Stimulated activated CD4-positive, alpha-beta T cell treated with anti-CD3 and anti-CD28 coated beads, Interleukin-4, amount 100 ng/mL, for 1 hour (primary cell): ENCODE data around the gene PLCG1.

Experiments
- DNase-seq: peaks from one replicate; pipeline ENCODE4 v3.0.0-alpha.2; 2020

Gene PLCG1

DNA sequence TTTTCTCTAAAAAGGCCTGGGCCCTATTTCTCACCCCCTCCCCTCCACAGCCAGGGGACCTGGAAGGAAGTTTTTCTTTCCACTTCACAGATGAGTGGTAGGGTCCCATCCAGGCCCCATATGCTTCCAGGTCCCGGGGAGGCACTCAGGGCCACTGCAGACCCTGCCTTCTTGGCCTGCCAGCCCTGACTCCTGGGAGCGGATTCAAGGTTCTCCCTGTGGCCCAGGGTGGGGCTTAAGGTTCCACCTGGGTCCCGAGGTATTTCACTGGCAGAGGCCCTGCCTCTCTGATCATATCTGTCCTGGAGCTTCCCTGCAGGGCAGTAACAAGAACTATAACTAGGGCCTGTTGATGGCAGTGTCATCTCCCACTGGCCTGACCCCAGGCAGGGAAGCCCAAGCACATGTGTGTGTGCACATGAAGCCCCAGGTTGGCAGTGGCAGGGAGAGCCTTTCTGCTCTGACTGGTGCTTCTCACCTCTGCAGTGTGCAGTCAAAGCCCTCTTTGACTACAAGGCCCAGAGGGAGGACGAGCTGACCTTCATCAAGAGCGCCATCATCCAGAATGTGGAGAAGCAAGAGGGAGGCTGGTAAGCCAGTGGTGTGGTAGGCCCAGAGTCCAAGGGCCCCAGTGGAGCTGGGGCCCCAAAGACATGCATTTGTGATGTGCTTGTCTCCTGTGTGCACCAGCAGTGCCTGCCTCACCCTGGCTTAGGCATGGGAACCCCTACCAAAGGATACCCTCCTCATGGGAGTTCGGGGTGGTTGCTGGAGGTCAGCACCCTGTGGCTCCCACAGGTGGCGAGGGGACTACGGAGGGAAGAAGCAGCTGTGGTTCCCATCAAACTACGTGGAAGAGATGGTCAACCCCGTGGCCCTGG lies 31.2 kb downstream of the PLCG1 start:
- no peak for DNase-seq

DNA sequence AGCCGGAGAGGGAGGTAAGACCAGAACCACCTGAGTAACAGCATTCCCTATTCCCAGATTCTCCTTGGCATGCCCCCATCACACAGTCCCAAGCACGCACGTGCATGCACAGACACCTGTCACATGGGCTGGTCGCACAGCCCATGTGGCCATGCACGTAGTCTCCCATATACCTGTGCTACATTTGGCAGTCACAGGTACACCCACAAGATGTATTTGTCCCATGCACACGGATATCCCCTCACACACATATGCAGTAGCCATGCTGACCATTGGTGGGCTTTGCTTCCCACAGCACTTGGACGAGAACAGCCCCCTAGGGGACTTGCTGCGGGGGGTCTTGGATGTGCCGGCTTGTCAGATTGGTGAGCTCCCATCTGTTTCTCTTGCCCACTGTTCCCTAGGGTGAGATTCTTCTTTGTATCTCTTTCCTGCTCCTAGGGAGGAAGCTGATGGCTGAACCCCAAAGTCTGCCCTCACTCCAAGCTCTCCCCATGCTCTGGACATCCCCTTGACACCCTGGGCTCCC lies 31.9 kb downstream of the PLCG1 start:
- DNase-seq, result no peak

DNA sequence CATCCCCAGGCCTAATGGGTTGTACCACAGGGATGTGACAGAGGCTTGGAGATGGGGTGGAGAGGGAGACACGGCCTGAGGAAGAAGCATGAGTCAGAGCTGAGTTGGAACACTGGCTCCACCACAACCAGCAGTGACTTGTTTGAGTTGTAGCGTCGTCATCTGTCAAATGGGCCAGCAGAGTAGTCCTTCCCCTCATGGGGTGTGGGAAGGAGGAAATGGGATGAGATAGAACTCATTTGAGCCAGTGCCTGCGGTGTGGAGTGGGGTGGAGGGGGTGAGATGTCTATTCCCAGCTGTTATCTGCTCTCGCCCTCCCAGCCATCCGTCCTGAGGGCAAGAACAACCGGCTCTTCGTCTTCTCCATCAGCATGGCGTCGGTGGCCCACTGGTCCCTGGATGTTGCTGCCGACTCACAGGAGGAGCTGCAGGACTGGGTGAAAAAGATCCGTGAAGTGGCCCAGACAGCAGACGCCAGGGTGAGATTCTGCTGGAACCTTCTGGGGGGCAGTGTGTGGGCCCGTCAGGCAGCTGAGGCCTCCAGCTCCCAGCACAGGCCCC lies 32.5 kb downstream of the PLCG1 start:
- DNase-seq, result no peak

DNA sequence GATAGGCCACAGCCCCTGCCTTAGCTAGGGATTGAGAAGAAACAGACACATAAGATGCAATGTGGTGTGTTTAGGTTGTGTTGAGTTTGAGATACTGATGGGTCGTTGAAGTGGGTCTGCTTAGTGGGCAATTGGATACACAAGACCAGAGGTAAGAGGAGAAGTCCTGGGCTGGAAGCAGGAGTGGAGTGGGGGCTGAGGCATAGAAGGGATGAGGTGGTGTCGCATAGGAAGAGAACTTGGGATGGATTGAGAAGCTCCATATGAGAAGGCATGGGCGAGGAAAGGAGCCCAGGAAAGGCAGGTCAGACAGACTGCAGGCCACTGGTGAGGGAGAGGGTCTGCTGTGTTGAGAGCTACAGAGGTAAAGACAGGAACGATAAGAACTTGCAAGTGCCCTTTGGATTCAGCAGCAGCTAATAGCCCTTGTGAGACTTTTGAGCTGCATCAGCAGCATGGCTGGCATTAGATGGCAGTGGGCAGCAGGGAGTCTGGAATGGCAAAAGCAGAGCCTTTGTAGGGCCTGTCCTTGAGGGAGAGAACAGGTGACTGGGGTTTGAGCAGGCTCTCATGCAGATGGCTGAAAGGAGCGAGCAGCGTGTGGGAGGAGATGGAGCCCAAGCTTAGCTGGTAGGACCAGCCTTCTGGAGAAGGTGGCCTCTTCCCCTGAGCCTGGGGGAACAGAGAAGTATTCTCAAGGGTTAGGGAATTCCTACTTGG lies 33.2 kb downstream of the PLCG1 start:
- DNase-seq, result no peak

DNA sequence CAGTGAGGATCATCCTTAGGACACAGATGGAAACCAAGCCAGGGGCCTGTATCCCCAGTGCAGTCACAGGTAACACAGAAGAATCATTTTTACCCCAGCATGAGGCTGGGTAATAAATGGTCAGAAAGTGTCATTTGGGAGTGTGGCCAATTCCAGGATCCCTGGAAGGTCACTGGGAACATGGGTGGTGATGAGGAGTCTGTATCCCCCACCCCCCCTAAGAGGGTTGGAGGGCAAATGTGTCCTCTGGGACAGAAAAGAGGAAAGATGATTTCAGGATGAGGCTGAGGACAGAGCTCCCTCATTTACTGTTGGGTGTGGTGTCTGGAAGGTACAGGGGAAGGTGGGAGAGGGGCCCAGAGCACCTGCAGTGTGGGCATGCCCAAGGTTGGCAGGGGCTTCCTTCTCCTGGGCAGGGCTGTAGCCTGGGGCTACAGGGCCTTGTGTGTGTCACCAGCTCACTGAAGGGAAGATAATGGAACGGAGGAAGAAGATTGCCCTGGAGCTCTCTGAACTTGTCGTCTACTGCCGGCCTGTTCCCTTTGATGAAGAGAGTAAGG lies 34.5 kb downstream of the PLCG1 start:
- DNase-seq, result no peak

DNA sequence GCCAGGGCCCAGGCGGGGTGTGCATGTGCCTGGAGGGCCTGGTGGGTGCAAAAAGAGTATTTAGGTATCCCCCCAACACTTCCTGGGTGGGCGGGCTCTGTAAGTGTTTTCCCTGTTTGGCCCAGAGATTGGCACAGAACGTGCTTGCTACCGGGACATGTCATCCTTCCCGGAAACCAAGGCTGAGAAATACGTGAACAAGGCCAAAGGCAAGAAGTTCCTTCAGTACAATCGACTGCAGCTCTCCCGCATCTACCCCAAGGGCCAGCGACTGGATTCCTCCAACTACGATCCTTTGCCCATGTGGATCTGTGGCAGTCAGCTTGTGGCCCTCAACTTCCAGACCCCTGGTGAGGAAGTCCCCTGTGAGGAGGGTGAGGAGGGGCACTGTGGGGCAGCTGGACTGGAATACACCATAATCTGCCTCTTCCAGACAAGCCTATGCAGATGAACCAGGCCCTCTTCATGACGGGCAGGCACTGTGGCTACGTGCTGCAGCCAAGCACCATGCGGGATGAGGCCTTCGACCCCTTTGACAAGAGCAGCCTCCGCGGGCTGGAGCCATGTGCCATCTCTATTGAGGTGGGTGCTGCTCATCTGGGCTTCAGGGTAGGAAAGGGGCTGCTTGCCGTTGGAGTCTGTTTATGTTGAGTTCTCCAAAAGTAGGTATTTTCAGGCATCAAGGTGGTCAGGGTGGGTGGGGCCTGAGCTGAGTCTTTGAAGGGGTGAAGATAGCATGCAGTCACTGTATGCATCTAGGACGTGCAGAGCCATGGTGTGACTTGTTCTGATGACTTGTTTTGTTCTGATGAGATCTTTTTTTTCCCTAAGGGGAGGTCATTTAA lies 35.2 kb downstream of the PLCG1 start:
- no peak for DNase-seq

DNA sequence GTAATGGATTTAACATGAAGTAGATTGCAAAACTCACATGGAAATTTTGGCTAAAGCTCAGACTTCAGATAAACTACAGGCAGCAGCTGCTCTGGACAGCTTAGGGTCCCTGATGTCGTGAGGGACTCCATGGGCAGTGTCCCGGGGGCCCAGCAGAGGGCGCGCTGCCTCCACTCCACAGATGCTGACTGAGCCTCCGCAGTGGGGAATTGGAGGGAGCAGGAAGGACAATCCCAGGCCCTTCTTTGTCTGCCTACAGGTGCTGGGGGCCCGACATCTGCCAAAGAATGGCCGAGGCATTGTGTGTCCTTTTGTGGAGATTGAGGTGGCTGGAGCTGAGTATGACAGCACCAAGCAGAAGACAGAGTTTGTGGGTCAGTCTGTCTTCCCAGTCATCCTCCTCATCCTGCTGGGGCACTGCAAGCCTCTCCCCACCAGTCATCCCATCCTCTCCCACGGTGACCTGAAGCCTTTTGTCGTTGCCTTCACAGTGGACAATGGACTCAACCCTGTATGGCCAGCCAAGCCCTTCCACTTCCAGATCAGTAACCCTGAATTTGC lies 35.9 kb downstream of the PLCG1 start:
- peak; percentile 73 for DNase-seq

DNA sequence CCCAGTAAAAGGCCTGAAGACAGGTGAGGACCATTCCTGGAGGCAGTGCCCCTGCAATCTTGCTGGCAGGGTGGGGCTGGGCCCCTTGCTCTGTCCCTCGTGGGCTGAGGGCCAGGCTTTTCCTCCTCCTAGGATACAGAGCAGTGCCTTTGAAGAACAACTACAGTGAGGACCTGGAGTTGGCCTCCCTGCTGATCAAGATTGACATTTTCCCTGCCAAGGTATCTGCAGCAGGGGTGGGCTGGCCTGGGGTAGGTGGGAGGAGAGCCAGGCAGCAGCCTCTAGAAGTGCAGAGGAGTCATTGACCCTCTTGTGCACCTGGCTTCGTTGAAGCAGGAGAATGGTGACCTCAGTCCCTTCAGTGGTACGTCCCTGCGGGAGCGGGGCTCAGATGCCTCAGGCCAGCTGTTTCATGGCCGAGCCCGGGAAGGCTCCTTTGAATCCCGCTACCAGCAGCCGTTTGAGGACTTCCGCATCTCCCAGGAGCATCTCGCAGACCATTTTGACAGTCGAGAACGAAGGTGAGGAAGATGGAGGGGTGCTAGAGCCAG lies 36.5 kb downstream of the PLCG1 start:
- no peak for DNase-seq

DNA sequence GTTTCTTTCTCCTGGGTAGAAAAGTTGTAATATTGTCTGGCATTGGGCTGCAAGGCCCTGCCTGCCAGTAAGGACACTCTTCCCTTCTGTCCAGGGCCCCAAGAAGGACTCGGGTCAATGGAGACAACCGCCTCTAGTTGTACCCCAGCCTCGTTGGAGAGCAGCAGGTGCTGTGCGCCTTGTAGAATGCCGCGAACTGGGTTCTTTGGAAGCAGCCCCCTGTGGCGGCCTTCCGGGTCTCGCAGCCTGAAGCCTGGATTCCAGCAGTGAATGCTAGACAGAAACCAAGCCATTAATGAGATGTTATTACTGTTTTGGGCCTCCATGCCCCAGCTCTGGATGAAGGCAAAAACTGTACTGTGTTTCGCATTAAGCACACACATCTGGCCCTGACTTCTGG lies 37.0 kb downstream of the PLCG1 start:
- DNase-seq, result no peak

DNA sequence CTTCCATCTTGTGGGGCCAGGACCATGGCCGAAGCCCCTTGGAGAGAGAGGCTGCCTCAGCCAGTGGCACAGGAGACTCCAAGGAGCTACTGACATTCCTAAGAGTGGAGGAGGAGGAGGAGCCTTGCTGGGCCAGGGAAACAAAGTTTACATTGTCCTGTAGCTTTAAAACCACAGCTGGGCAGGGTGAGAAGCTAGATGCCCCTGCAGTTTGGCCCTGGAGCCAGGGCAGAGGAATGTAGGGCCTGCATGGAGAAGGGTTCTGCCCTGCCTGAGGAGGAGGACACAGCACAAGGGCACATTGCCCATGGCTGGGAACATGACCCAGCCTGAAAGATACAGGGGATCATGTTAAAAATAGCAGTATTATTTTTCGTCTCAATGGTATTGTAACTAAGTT lies 37.4 kb downstream of the PLCG1 start:
- DNase-seq, result no peak

DNA sequence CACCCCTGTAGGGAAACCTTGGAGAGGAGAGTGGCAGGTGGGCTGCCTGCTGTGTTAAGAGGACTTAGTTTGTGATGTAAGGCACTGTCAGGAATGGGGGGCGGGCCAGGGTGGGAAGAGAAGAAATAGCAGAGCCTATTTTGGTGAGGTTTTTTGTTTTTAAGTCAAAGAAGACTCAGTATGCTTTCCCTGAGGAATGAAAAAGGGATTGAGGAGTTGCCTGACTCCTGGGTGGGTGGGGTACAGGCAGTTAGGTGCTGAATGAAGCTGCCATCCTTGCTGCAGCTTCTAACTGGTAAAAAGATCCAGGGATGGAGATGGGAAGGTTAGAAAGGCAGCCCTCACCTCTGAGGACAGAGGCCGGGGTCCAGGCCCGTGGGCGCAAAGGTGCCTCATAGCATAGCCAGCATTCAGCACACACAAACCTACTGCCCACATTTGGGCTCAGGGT lies 37.9 kb downstream of the PLCG1 start:
- no peak for DNase-seq

DNA sequence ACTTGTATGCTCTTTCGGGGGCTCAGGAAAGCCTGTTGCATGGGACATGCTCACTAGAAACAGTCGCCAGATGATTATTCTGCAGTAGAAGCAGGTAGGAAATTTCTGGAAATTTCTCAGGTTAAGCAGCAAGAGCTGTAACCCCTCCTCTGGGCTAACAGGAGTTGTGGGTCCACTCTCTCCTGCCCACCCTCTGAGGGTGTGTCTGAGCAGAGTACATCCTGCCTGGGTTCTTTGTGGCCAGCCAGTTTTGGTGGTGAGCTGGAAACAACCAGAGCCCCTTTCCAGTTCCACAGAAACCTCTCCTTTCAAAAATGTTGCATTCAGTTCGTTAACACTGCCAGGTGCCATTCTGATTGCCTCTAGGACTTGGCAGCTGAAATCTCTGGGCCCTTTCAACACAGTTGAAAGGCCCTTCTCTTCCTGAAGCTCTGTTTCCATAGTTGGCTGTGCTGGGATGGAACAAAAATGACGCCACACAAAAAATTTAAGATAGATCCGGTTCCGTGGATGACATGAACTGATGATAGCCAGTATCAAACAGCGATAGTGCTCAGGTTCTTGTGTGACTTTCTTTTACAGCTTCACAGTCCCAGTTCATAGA lies 38.5 kb downstream of the PLCG1 start:
- no peak for DNase-seq

DNA sequence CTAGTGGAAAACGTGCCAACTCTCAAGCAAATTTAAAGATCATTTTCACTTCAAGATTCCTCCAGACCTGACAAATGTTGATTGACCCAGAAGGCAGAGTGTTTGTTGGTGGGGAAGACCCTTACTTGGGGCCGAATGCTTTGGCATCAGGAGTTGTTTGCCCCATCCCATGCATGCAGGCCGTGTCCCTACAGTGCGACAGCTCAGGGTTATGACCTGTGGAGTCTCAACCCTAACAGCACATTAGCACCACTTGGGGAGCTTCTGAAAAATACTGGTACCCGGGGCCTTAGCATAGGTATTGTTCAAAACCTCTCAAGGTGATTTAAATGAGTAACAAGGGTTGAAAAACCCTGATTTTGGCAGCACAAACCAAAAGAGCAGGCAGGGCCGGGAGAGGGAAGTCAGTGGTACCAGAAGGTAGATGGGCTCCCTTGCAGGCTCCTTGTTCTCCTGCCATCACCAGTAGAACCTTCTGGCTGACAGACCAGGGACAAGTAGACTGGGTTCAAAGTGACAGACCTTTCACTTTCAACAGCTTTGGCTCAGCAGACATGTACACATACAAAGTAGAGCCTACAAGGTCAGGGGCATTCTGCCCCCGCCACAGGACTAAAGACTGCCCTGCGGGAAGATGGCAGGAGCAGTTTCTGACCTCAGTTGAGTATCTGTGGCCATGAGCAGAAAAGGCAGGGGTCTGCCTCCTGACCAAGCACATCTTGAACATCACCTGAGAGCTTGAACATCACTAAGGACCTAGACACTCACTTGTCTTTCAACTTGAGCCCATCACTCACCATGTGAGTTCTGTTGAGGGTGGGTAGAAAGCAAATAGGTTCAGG lies 39.6 kb downstream of the PLCG1 start:
- no peak for DNase-seq

DNA sequence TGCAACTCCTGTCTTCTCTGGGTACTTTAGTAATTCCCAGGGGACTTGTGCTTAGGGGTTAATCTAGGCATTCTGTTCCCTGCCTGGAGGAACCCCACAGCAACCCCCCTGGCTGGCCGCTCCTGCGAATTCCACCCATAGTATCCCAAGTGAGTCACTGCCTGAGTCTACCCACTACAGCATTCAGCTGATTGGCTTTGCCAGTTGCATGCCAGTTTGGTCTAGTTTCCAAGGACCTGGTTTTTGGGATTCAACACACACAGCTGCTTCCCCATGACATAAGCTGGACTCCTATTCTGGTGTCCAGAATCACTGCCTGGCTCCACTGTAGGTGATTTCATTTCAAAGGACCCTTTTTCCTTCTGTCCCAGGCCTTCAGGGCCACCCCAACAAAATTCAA lies 40.3 kb downstream of the PLCG1 start:
- DNase-seq, result no peak

DNA sequence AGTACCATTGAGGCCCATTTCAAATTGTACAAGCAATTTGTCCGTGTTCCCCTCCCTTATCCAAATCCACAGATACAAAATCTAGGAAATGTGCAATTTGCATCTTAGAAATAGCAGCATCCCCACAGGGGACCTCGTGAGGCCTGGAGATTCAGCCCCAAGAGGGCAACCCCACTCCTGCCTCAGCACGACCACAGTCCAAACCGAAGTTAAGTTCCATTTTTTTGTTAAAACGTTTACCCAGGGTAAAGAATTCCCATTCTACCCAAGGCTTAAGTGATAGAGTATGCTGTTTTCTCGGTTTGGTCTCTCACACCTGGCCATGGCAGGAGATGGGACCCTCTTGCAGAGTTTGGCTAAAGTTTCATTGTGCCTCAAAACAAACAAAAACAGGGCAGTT lies 41.2 kb downstream of the PLCG1 start:
- no peak for DNase-seq

DNA sequence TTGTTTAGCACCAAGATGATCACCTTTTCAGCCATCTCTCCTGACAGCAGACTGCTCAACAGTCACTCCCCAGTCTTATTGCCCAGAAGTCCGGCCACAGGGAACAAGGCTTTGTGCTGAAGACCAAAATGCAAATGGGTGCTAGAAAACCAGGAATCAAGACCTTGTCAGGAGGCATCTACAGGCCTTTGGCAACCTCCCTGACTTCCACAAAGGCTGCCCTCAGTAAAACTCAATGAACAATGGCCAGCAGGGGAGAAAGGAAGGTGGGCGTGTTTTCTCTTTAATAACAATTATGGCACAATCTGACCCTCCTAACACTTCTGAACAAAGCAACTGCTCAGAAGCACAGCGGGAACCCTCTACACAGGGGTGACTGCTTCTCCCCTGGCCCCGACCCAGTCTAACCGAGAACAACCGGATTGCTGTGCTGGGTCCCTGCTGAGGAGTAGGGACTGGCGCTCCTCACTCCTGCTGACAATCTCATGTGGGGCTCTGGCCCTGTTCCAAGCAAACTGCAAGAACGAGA lies 41.6 kb downstream of the PLCG1 start:
- no peak for DNase-seq

DNA sequence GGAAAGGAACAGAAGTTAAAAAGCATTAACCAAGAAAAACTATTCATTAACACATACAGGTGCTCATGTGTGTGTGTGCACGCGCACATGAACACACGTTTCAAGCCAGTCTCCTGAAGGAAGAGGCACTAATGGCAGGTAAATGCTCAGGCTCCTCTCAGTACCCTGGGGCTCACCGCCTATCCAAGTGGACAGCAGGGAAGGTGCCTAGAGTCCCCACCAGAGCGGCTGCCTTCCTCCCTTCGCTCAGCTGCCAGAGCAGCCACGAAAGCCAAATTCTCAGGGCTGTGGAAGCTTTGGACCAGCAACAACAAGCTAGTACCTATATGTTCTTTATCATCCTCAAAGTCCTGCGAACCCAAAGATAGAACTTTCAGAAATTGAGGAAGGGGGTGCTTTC lies 42.6 kb downstream of the PLCG1 start:
- DNase-seq, result no peak

DNA sequence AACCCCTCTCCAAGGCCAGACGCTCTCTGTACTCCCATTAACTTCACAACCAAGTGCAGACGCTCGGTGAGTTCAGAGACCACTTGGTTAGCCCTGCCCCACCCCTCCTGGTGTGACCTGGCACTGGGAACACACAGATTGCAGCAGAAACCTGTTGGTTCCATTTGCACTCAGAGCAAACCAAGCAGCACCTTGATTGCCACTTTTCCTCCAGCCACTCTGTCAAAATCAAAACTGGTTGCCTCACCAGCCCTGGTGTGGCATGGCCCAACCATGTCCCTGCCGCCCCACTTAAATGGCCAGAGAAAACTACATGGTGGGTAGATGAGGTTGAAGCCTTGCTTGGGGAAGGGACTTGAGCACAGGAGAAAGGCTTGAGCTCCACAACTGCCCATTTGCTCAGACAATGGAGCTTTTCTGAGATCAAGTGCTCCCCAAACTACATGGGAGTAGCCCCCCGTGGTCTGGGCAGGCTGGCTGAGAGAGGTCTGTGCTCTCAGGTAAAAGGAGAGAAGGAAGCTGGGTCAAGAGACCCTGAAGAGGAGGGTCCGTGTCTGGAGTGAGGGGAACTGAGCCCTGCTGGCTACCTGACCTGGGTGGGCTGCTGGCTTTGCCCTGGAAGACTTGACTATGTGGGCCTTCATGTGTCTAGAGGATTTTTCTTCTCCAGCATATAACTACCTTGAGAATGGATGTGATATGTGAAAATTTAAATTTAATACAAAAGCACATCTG lies 43.4 kb downstream of the PLCG1 start:
- no peak for DNase-seq

DNA sequence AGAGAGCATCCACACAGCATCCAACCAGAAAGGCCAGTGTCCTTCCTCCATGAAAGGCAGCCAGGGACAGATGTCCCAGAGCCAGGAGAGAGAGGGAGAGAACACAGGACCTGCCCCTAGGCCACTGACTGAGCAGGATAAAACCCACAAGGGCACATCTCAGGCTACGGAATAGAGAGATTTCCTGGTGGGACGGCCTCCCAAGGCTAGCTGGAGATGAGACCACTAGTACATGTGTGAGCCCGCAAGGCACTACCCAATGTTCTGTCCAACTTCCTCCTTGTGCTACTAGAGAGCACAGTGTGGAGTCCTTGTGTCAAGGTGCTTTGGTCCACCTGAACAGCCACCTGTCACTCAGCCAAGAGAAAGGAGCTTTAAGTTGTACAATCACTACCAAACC lies 44.2 kb downstream of the PLCG1 start:
- DNase-seq, result no peak
